Fibroblast of lung (primary cell): ENCODE measurements around the gene ARSJ.

Experiments
- EZH2 ChIP-seq: IDR thresholded peaks from 2 replicates; pipeline ENCODE4 v1.5.1; 2012; ENCODE audit warnings: low read length, control low read depth, mild to moderate bottlenecking; ENCODE audit errors: missing control alignments
- TF ChIP-seq, protein P1 (sequence below), 2 donors: IDR thresholded peaks in 1 of 2; conservative IDR thresholded peaks in 1 of 2; 1 replicate in 1 of 2; 2 replicates in 1 of 2; pipeline ENCODE4 v1.5.1; 2011 to 2012; ENCODE audit warnings: low read length in 2 of 2, control low read depth in 1 of 2, inconsistent platforms in 1 of 2, low read depth in 1 of 2, mild to moderate bottlenecking in 1 of 2

DNA sequence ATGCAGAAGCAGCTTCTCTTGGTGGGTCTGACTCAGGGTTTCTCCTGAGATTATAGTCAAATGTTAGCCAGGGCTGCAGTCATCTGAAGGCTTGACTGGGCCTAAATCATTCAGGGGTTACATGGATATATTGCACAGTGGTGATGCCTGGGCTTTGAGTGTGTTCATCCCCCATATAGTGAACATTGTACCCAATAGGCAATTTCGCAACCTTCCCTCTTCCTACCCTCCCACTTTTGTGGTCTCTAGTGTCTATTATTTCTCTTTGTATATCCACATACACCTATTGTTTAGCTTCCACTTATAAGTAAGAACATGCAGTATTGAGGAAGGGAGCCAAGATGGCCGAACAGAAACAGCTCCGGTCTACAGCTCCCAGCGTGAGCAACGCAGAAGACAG lies 127.6 kb downstream of the ARSJ start:
- TF ChIP-seq, protein P1, sequence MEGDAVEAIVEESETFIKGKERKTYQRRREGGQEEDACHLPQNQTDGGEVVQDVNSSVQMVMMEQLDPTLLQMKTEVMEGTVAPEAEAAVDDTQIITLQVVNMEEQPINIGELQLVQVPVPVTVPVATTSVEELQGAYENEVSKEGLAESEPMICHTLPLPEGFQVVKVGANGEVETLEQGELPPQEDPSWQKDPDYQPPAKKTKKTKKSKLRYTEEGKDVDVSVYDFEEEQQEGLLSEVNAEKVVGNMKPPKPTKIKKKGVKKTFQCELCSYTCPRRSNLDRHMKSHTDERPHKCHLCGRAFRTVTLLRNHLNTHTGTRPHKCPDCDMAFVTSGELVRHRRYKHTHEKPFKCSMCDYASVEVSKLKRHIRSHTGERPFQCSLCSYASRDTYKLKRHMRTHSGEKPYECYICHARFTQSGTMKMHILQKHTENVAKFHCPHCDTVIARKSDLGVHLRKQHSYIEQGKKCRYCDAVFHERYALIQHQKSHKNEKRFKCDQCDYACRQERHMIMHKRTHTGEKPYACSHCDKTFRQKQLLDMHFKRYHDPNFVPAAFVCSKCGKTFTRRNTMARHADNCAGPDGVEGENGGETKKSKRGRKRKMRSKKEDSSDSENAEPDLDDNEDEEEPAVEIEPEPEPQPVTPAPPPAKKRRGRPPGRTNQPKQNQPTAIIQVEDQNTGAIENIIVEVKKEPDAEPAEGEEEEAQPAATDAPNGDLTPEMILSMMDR (conservative IDR thresholded peaks at IDR 0.05 in 1 of 2, IDR thresholded peaks at IDR 0.05 in 1 of 2; ENCODE audit: low read depth in 1 of 2, low read length in 2 of 2) = no peak
- TF ChIP-seq EZH2 = no peak
